ENCODE data around the gene DNA2.
"Not testable (repeated sequence)": the region's sequence is repeated elsewhere in the genome, so short reads cannot be mapped to it uniquely, and the experiment has no call there.

DNA2 gene

DNA sequence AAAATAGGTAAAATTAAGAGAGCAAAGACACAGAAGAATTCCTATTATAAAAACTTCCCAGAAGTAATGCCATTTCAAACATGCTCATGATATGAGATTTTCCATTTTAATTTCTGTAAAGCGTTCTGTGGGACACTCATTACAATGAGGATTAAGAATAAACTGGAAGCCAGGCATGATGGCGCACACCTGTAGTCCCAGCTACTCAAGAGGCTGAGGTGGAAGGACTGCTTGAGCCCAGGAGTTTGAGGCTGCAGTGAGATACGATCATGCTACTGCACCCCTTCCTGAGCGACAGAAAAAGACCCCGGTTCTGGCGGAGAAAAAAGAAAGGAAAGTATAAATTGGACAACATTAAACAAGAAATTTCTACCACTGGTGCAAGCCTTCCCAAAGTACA, 1.5 kb downstream of the DNA2 start:
- H3K9me3 Mint-ChIP-seq = no peaks in the 10 kb centered on the region
- peaks cover 8% of the 10 kb centered on the region for H3K36me3 Mint-ChIP-seq (ENCODE audit: low read depth)
- H3K27me3 Mint-ChIP-seq = no peaks in the 10 kb centered on the region
- intact Hi-C loops (cut with micrococcal nuclease) = no loop called here
- H3K4me1 Mint-ChIP-seq (ENCODE audit: low read depth) = peaks cover 17% of the 10 kb centered on the region
- H3K27ac Mint-ChIP-seq = no peak overlapping the region
- H3K4me3 Mint-ChIP-seq = no peak overlapping the region

DNA sequence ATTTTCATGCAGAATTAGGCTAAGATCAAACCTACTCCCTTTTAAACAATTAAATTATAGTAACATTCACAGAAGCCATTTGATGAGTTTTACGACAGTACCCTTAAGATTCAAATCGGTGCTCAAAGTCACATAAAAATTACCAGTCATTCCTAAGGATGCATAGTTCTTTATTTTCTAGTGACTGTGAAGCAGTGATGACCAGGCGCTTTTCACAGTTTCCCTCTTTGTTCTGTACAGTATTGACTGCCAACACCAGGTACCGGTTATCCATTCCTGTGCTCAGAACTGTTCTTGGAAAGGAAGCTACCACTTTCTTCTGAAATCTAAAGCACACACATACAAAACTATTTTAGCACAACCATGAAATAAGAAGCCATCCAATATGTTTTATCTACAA, 1.9 kb downstream of the DNA2 start:
- no peak overlapping the region for H3K4me3 Mint-ChIP-seq
- H3K27me3 Mint-ChIP-seq = no peaks in the 10 kb centered on the region
- no peak overlapping the region for H3K27ac Mint-ChIP-seq
- no peaks in the 10 kb centered on the region for H3K9me3 Mint-ChIP-seq
- peaks cover 17% of the 10 kb centered on the region for H3K4me1 Mint-ChIP-seq (ENCODE audit: low read depth)
- intact Hi-C loops (cut with micrococcal nuclease) = no loop called here
- H3K36me3 Mint-ChIP-seq (ENCODE audit: low read depth) = peaks cover 8% of the 10 kb centered on the region

GRCh38 chr10:68464729-68465128, 7.0 kb downstream of the DNA2 start:
- intact Hi-C loops (cut with micrococcal nuclease); H3K4me3 Mint-ChIP-seq; H3K36me3 Mint-ChIP-seq (ENCODE audit: low read depth); H3K27ac Mint-ChIP-seq; H3K4me1 Mint-ChIP-seq (ENCODE audit: low read depth); H3K9me3 Mint-ChIP-seq; H3K27me3 Mint-ChIP-seq: not testable (repeated sequence)

DNA sequence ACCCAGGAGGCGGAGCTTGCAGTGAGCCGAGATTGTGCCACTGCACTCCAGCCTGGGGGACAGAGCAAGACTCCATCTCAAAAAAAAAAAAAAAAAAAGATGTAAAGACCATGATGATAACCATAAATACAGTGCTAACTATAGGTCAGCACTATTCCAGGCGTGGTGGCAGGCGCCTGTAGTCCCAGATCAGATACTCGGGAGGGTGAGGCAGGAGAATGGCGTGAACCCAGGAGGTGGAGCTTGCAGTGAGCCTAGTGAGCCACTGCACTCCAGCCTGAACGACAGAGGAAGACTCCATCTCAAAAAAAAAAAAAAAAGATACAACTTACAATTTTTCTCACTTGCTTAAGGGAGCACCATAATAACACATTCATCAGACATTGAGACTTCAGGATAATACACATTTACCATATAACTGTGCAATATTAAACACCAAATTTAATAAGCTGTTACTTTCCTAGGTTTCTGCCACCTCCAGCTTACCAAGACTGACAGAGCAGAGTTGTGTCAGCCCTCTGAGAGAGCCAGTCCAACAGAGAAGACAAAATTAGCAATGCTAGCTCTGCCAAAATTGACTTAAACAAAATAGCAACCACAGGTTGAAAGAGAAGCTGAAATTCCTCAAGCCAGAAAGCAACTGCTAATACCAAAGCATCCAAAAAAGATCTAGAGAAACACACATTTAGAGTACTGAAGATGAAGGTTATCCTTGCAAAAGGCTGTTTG, 8.2 kb downstream of the DNA2 start:
- H3K4me3 Mint-ChIP-seq = no peak overlapping the region
- H3K9me3 Mint-ChIP-seq = no peaks in the 10 kb centered on the region
- H3K27ac Mint-ChIP-seq = no peak overlapping the region
- no peaks in the 10 kb centered on the region for H3K4me1 Mint-ChIP-seq (ENCODE audit: low read depth)
- H3K27me3 Mint-ChIP-seq = no peaks in the 10 kb centered on the region
- intact Hi-C loops (cut with micrococcal nuclease) = no loop called here
- H3K36me3 Mint-ChIP-seq (ENCODE audit: low read depth) = peaks cover 6% of the 10 kb centered on the region

DNA sequence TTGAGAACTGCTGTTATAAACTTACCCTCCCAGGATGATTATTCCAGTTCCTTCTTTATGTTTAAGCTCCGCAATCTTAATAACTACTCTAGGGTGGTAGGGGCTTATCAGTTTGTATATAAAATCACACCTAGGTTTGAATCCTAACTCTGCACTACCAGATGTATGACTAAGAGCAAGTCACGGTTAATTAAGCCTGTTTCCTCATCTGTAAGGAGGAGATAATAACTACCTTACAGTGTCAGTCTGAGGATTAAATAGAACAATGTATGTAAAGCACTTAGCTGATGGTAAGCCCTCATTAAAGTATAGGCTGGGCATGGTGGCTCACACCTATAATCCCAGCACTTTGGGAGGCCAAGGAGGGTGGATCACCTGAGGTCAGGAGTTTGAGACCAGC, 9.2 kb downstream of the DNA2 start:
- Mint-ChIP-seq H3K36me3 (ENCODE audit: low read depth) (peaks cover 8% of the 10 kb centered on the region), H3K4me3 (no peak overlapping the region), H3K27ac (no peak overlapping the region), H3K9me3 (no peaks in the 10 kb centered on the region), H3K4me1 (ENCODE audit: low read depth) (no peaks in the 10 kb centered on the region), H3K27me3 (no peaks in the 10 kb centered on the region)
- intact Hi-C loops (cut with micrococcal nuclease) = no loop called here

DNA sequence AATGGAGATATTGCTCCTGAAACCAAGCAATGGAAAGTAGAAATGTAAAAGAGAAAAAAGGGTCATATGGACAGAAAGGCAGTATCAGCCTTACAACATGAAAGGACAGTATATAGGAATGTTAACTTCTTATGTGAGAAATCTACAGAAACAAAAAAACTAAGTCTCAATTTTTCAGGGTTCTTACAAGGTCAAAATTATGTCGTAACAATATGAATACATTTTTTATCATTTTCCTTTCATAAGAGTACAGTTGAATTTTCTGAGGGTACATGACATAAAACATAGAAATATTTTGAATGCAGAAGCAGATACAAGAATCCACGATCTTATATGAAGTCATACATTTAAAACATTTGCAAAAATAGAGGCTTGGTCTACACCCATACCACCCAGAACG, 10.7 kb downstream of the DNA2 start:
- Mint-ChIP-seq H3K4me1 (ENCODE audit: low read depth) (no peaks in the 10 kb centered on the region), H3K9me3 (no peaks in the 10 kb centered on the region), H3K4me3 (no peak overlapping the region), H3K36me3 (ENCODE audit: low read depth) (peaks cover 15% of the 10 kb centered on the region), H3K27me3 (no peaks in the 10 kb centered on the region), H3K27ac (no peak overlapping the region)
- intact Hi-C loops (cut with micrococcal nuclease) = no loop called here

DNA sequence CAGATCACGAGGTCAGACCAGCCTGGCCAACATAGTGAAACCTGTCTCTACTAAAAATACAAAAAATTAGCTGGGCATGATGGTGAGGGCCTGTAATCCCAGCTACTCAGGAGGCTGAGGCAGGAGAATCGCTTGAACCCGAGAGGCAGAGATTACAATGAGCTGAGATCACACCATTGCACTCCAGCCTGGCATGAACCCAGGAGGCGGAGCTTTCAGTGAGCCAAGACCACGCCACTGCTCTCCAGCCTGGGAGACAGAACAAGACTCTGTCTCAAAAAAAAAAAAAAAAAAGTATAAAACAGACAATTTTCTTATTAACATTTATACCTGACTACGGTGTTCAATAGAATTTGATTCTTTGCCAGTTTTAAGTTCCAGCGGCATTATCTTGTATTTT, 22.1 kb downstream of the DNA2 start:
- peaks cover 10% of the 10 kb centered on the region for H3K36me3 Mint-ChIP-seq (ENCODE audit: low read depth)
- H3K27me3 Mint-ChIP-seq; H3K27ac Mint-ChIP-seq; intact Hi-C loops (cut with micrococcal nuclease); H3K4me1 Mint-ChIP-seq (ENCODE audit: low read depth); H3K9me3 Mint-ChIP-seq; H3K4me3 Mint-ChIP-seq: not testable (repeated sequence)

- Mint-ChIP-seq H3K4me1 (ENCODE audit: low read depth) (no peaks in the 10 kb centered on the region), H3K4me3 (no peak overlapping the region), H3K36me3 (ENCODE audit: low read depth) (peaks cover 5% of the 10 kb centered on the region), H3K27ac (no peak overlapping the region), H3K9me3 (no peaks in the 10 kb centered on the region), H3K27me3 (no peaks in the 10 kb centered on the region)
- intact Hi-C loops (cut with micrococcal nuclease) = no loop called here
Measured at GRCh38 chr10:68446179-68446578, 25.6 kb downstream of the DNA2 start.

GRCh38 chr10:68442971-68443370, 28.8 kb downstream of the DNA2 start:
- Mint-ChIP-seq H3K27ac (no peak overlapping the region), H3K4me3 (no peak overlapping the region), H3K27me3 (no peaks in the 10 kb centered on the region), H3K4me1 (ENCODE audit: low read depth) (no peaks in the 10 kb centered on the region), H3K9me3 (no peaks in the 10 kb centered on the region), H3K36me3 (ENCODE audit: low read depth) (no peaks in the 10 kb centered on the region)
- intact Hi-C loops (cut with micrococcal nuclease) = no loop called here

- peaks cover 6% of the 10 kb centered on the region for H3K4me1 Mint-ChIP-seq (ENCODE audit: low read depth)
Measured at GRCh38 chr10:68440898-68441297, 30.9 kb downstream of the DNA2 start.

DNA sequence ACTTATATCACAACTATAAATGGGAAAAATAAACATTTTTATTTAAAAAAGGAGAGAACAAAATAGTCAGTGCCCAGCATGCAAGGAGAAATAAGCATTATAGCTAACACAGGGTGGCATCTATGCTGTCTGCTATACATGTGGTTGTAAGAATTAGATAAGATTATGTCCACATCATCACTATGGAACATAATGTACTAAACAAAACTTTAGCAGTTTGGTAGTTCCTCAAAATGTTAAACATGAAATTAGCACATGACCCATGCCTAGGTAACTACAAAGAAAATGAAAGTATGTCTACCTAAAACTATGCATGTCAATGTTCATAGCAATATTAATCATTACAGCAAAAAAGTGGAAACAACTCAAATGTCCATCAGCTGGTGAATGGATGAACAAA, 36.0 kb downstream of the DNA2 start:
- Mint-ChIP-seq H3K27ac (no peak overlapping the region), H3K9me3 (no peaks in the 10 kb centered on the region), H3K36me3 (ENCODE audit: low read depth) (no peaks in the 10 kb centered on the region), H3K4me3 (no peak overlapping the region), H3K4me1 (ENCODE audit: low read depth) (peaks cover 6% of the 10 kb centered on the region), H3K27me3 (no peaks in the 10 kb centered on the region)
- intact Hi-C loops (cut with micrococcal nuclease) = no loop called here

More at GRCh38 chr10:68440898-68441297, 30.9 kb downstream of the DNA2 start:
- H3K36me3 Mint-ChIP-seq (ENCODE audit: low read depth) = no peaks in the 10 kb centered on the region
- intact Hi-C loops (cut with micrococcal nuclease) = no loop called here
- no peak overlapping the region for H3K27ac Mint-ChIP-seq
- H3K27me3 Mint-ChIP-seq = no peaks in the 10 kb centered on the region
- H3K9me3 Mint-ChIP-seq = no peaks in the 10 kb centered on the region
- no peak overlapping the region for H3K4me3 Mint-ChIP-seq

DNA sequence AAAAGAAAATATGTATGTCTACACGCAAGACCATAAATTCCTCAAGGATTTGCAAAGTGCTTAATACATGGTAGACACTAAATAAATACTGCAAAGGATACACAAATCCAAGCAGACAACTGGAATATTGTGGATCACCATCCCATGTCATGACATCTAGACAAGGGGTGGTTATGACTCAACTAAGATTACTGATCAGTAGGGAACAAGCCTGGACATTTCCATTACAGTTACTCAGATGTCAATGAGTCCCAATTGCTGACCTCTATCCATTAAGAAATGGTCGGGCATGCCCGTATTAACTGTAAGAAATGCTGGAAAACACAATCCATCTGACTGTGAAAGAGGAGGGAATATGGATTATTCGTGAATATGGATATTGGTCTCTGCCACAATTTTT, 37.1 kb downstream of the DNA2 start:
- Mint-ChIP-seq H3K4me3 (no peak overlapping the region), H3K27ac (no peak overlapping the region), H3K9me3 (no peaks in the 10 kb centered on the region), H3K4me1 (ENCODE audit: low read depth) (peaks cover 6% of the 10 kb centered on the region), H3K27me3 (no peaks in the 10 kb centered on the region), H3K36me3 (ENCODE audit: low read depth) (no peaks in the 10 kb centered on the region)
- intact Hi-C loops (cut with micrococcal nuclease) = no loop called here

DNA sequence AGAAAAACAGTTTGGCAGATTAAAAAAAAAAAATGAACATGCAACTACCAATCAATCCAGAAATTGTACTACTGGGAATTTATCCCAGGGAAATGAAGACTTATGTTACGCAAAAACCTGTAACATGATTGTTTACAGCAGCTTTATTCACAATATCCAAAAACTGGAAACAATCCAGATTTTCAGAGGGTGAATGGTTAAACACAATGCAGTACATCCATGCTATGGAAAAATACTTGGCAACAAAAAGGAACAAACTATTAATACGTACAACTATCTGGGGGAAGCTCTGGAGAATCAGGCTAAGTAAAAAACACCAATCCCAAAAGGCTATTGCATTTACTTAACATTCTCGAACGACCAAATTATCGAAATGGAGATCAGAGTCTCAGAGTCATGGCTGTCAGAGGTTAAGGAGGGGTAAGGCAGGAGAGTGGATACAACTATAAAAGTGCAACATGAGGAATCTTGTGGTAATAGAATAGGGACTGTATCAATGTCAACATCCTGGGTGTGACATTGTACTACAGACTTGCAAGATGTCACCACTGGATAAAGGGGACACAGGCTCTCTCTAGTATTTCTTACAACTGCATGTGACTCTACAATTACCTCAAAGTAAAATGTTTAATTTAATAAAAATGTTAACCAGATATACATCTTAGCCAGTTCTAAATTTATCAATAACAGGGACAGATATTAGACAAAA, 43.2 kb downstream of the DNA2 start:
- Mint-ChIP-seq H3K9me3 (no peaks in the 10 kb centered on the region), H3K27ac (no peak overlapping the region), H3K4me1 (ENCODE audit: low read depth) (no peaks in the 10 kb centered on the region), H3K27me3 (no peaks in the 10 kb centered on the region), H3K36me3 (ENCODE audit: low read depth) (peaks cover 12% of the 10 kb centered on the region), H3K4me3 (no peak overlapping the region)
- intact Hi-C loops (cut with micrococcal nuclease) = no loop called here

DNA sequence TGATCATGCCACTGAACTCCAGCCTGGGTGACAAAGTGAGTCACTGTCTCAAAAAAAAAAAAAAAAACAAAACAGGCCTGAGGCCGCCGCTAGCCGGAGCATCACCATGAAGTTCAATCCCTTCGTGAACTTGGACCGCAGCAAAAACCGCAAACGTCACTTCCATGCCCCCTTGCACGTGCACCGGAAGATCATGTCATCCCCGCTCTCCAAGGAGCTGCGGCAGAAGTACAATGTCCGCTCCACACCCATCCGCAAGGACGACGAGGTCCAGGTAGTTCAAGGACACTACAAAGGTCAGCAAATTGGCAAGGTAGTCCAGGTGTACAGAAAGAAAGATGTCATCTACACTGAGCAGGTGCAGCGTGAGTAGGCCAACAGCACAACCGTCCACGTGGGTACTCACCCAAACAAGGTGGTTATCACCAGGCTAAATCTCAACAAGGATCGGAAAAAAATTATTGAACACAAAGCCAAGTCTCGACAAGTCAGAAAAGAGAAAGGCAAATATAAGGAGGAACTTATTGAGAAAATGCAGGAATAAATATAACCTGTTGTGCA, 47.2 kb downstream of the DNA2 start:
- intact Hi-C loops (cut with micrococcal nuclease) = no loop called here
- Mint-ChIP-seq H3K9me3 (no peaks in the 10 kb centered on the region), H3K4me1 (ENCODE audit: low read depth) (no peaks in the 10 kb centered on the region), H3K27ac (no peak overlapping the region), H3K27me3 (no peaks in the 10 kb centered on the region), H3K36me3 (ENCODE audit: low read depth) (peaks cover 12% of the 10 kb centered on the region), H3K4me3 (no peak overlapping the region)
